Measurements from ENCODE around the gene HYLS1. TPM values are rescaled to one million over a fixed set of nuclear protein-coding genes. Genes with fewer than 3 reads are reported as not detected.
"Not testable (repeated sequence)": the region's sequence is repeated elsewhere in the genome, so short reads cannot be mapped to it uniquely, and the experiment has no call there.

HYLS1 gene
- polyA plus RNA-seq (2011; rRNA removed) (5.0 and 7.0 TPM in 2 replicates), polyA minus RNA-seq (2011; rRNA and poly(A)+ RNA removed) (3.0 and 5.5 TPM in 2 replicates)

- Histone ChIP-seq H3K27me3 (ENCODE audit: control insufficient read depth, insufficient read depth, low read length) (no peaks in the 10 kb centered on the region), H3K27ac (ENCODE audit: low read depth, low read length) (peak within 1 kb of the TSS; percentile 75), H3K9me3 (ENCODE audit: control insufficient read depth, insufficient read depth, low read length) (peaks cover 7% of the 10 kb centered on the region), H3K4me3 (ENCODE audit: low read depth, low read length) (peak within 1 kb of the TSS; percentile 91)
- peak; percentile 25 for TF ChIP-seq CTCF (IDR thresholded peaks at IDR 0.05; ENCODE audit: low read depth, low read length)
- DNase-seq (ENCODE audit: low read depth, low spot score) = peak; percentile 92
- CTCF ChIA-PET = interaction anchor here (0.6 to 1.4 kb wide), 6 partner anchors 10 to 1712 kb away, joined by 3 to 4 read pairs (median 3); partner anchors contain the start of gene PUS3
- POLR2A ChIA-PET = interaction anchor here (0.8 to 1.7 kb wide), 3 partner anchors 15 to 262 kb away, joined by 3 to 16 read pairs (median 5); partner anchors contain the start of gene PUS3
Measured at GRCh38 chr11:125887373-125888324, at the start of gene HYLS1. Gene HYLS1 (plus strand): TSS chr11:125887668. CDS start chr11:125899369, 11,701 bp downstream.

GRCh38 chr11:125842321-125842948, 45.0 kb upstream of the HYLS1 start:
- ChIA-PET CTCF (no interaction called here), POLR2A (no interaction called here)
- DNase-seq (ENCODE audit: low read depth, low spot score) = no peak
- Histone ChIP-seq H3K27me3 (ENCODE audit: control insufficient read depth, insufficient read depth, low read length) (no peaks in the 10 kb centered on the region), H3K27ac (ENCODE audit: low read depth, low read length) (no peak overlapping the region), H3K4me3 (ENCODE audit: low read depth, low read length) (no peak overlapping the region), H3K9me3 (ENCODE audit: control insufficient read depth, insufficient read depth, low read length) (peaks cover 12% of the 10 kb centered on the region; the same call in 1 of the 2 replicates)
- TF ChIP-seq CTCF (IDR thresholded peaks at IDR 0.05; ENCODE audit: low read depth, low read length) = no peak

GRCh38 chr11:125846188-125846587, 41.3 kb upstream of the HYLS1 start:
- H3K4me3 ChIP-seq (ENCODE audit: low read depth, low read length) = no peak overlapping the region
- H3K9me3 ChIP-seq (ENCODE audit: control insufficient read depth, insufficient read depth, low read length) = peaks cover 12% of the 10 kb centered on the region; the same call in 1 of the 2 replicates
- CTCF ChIA-PET = no interaction called here
- no peak for DNase-seq (ENCODE audit: low read depth, low spot score)
- no peak for TF ChIP-seq CTCF (IDR thresholded peaks at IDR 0.05; ENCODE audit: low read depth, low read length)
- no peak overlapping the region for H3K27ac ChIP-seq (ENCODE audit: low read depth, low read length)
- POLR2A ChIA-PET = no interaction called here
- no peaks in the 10 kb centered on the region for H3K27me3 ChIP-seq (ENCODE audit: control insufficient read depth, insufficient read depth, low read length)

GRCh38 chr11:125857670-125858069, 29.8 kb upstream of the HYLS1 start:
- POLR2A ChIA-PET; H3K4me3 ChIP-seq (ENCODE audit: low read depth, low read length); CTCF ChIA-PET; H3K27me3 ChIP-seq (ENCODE audit: control insufficient read depth, insufficient read depth, low read length); DNase-seq (ENCODE audit: low read depth, low spot score); H3K27ac ChIP-seq (ENCODE audit: low read depth, low read length); H3K9me3 ChIP-seq (ENCODE audit: control insufficient read depth, insufficient read depth, low read length): not testable (repeated sequence)

- POLR2A ChIA-PET; CTCF ChIA-PET; H3K27ac ChIP-seq (ENCODE audit: low read depth, low read length); H3K9me3 ChIP-seq (ENCODE audit: control insufficient read depth, insufficient read depth, low read length); H3K4me3 ChIP-seq (ENCODE audit: low read depth, low read length); DNase-seq (ENCODE audit: low read depth, low spot score); H3K27me3 ChIP-seq (ENCODE audit: control insufficient read depth, insufficient read depth, low read length): not testable (repeated sequence)
Measured at GRCh38 chr11:125862786-125863185, 24.7 kb upstream of the HYLS1 start.

GRCh38 chr11:125865354-125865753, 22.1 kb upstream of the HYLS1 start:
- H3K9me3 ChIP-seq (ENCODE audit: control insufficient read depth, insufficient read depth, low read length); DNase-seq (ENCODE audit: low read depth, low spot score); H3K27ac ChIP-seq (ENCODE audit: low read depth, low read length); POLR2A ChIA-PET; H3K4me3 ChIP-seq (ENCODE audit: low read depth, low read length); H3K27me3 ChIP-seq (ENCODE audit: control insufficient read depth, insufficient read depth, low read length): not testable (repeated sequence)
- CTCF ChIA-PET = interaction anchor here (0.7 kb wide), 1 partner anchor 155 kb away, joined by 3 read pairs; no protein-coding TSS in a partner anchor

All from AG04450 (cell line).